GM18498 (cell line): ENCODE results near the gene GALNT18.

Experiments used
- ATAC-seq: cut with Tn5 transposase; IDR thresholded peaks from one replicate; pipeline ENCODE4 v1.9.1; 2021; ENCODE audit warnings: mild to moderate bottlenecking, moderate library complexity; ENCODE audit not compliant: unreplicated experiment

The GALNT18 gene

DNA sequence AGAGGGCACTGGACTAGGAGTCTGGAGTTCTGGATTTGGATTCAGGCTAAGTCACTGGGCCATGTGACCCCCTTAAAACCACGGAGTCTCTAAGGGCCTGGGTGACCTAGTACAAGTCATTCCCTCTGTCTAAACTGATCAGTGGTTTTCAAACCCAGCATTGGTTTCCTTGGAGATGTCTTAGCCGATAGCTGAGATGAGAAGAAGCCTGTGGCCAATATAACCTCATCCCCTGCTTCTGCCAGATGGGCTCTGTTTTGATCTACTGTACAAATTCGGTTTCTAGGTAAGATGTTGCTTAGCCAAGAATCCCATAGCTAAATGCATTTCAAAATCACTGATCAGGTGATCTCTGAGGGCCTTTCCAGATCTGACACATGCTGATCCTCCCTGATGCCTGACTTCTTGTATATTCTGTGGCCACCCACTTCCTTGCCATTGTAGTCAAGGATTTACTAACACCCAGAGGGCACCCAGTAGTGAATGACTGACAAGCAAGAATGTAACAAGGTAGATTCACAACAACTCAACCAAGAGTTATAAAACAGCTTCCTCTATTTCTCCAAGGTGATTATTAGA lies 53.1 kb downstream of the GALNT18 start:
- ATAC-seq: no peak

DNA sequence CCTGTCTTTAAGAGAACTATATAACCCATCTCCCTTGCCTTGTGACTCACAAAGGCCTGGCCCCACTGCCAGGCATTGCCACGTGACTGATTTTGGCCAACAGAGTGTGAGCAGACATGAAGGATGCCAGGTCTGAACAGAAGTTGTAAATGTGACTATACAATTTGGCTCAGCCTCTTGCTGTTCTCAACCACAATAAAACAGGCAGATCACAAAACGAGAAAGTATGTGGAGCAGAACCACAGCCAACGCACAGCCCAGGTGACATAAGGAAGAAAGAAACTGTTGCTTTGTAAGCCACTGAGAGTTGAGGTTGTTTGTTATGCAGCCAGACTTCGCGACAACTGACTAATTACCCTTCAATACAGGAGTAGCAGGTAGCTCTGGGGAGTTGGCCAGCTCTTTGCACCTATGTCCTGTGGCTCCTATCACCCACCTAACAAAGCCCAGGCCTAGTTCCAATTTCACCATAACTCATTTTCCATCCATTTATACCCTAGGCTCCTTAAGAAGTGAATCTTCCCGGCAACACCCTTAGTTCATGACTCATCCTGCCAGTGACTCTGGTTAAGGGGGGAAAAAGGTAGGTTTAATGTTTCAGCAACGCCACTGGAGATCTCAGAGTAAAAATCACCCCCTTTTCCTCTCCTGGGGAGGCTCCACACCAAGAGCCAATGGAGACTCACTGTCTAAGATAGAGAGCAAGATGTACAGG lies 53.7 kb downstream of the GALNT18 start:
- no peak for ATAC-seq

DNA sequence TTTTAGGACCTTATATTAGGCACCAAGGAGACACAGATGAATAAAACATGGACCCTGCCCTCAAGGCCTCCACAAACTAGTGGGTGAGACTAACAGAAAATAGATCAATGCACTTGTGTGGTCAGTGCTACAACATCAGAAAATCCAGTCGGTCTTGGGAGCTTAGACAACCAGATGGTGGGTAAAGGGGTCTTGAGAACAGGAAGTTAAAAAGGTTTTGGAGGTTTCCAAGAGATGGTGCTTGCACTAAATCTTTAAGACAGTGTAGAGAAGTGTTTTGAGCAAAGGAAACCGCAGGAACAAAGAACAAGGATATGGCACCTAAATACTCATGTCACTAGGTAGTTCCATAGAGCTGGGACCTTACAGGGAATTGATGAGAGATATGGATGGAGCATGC lies 56.2 kb downstream of the GALNT18 start:
- ATAC-seq: no peak

GRCh38 chr11:11563200-11563975 lies 58.4 kb downstream of the GALNT18 start:
- no peak for ATAC-seq

GRCh38 chr11:11561991-11562390 lies 59.8 kb downstream of the GALNT18 start:
- no peak for ATAC-seq

DNA sequence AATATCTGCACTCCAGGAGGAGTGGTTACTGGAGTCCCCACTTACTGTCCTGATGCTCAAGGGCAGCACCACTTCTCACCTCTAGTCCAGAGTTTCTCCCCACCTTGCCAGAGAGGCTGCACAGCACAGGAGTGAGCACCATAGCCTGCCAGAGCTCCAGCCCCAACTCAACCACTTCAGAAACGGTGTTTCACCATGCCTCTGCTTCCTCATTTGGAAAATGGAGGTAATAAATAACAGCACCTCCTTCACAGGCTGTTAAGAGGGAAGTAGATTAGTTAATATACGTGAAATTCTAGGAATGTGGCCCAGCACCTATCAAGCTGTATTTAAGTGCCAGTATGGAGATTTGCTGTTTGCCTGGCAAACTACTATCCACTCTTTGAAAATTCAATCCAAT lies 63.0 kb downstream of the GALNT18 start:
- no peak for ATAC-seq

GRCh38 chr11:11558396-11558795 lies 63.4 kb downstream of the GALNT18 start:
- ATAC-seq: no peak

GRCh38 chr11:11555208-11555607 lies 66.6 kb downstream of the GALNT18 start:
- no peak for ATAC-seq

GRCh38 chr11:11553573-11553972 lies 68.2 kb downstream of the GALNT18 start:
- ATAC-seq: no peak

GRCh38 chr11:11552529-11553087 lies 69.2 kb downstream of the GALNT18 start:
- ATAC-seq: no peak

- ATAC-seq: no peak
Measured at GRCh38 chr11:11550534-11550933, 71.3 kb downstream of the GALNT18 start.

- ATAC-seq: no peak
Measured at GRCh38 chr11:11545285-11546275, 76.2 kb downstream of the GALNT18 start.

DNA sequence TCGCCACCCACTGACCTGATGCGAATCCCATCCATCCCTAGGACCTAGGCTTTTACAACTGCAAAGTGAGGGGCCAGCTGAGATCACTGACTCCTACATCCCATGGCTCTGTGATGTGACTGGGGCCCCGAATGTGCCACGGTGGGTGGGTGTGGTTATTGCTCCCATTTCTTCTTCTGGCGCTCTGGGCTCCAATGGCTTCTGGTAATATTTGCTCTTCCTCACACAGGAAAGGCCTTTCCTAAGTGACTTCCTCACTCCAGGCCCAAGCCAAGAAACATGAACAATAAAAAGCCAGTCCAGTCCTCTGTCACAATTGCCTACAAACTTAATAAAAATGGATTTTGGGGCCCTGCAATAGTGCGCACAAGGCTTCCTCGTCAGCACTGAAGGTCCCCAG lies 78.1 kb downstream of the GALNT18 start:
- no peak for ATAC-seq

- no peak for ATAC-seq
Measured at GRCh38 chr11:11540157-11540556, 81.6 kb downstream of the GALNT18 start.

DNA sequence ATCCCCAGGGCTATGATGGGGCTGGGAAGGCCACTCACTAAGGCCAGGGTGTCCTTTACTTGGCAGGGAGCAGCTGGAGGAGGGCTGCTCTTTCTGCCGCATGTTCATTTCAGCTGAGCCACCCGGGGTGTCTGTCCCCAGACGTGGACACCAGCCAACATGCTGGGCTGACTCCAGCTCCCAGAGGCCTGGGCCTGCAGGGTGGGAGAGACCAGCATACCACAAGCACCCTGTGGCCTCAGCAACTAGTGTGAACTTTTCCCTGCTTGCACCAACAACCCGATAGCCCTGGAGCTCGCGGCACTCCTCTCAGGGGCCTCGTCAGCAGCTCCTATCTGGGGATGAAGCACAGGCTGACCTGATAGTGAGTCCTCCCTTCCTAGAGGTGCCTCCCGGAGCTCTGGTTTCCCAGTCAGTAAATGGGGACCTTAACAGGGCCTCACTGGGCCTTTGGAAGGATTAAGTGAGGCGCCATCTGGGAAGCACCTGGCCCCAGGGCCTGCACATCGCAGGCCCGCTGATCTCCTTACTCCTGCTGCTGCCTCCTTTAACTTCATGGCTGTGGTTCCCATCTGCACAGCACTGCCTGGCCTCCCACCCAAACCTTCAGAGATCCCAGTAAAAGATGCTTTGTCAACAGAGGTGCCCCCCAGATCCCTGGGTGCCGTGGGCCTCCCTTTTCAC lies 83.4 kb downstream of the GALNT18 start:
- ATAC-seq: no peak

- no peak for ATAC-seq
Measured at GRCh38 chr11:11537871-11538270, 83.9 kb downstream of the GALNT18 start.

DNA sequence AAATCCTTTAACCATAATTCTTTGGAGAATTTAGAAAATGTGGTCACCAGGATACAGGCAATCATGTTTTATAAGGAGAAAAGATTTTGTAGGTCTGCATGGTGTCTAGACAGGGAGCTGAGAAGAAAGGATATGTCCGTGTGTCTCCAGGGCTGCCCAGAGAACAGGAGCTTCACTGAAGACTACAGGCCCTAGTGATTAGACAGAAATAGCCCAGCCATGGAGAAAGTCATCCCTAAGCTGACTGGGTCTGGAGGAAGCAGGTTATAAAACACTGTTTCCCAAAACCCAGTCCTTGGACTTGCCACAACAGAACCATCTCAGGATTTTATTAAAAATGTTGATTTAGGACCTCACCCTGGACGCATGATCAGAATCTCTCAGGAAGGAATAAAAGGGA lies 84.4 kb downstream of the GALNT18 start:
- no peak for ATAC-seq

- ATAC-seq: no peak
Measured at GRCh38 chr11:11536650-11537049, 85.2 kb downstream of the GALNT18 start.

GRCh38 chr11:11535611-11536010 lies 86.2 kb downstream of the GALNT18 start:
- no peak for ATAC-seq

DNA sequence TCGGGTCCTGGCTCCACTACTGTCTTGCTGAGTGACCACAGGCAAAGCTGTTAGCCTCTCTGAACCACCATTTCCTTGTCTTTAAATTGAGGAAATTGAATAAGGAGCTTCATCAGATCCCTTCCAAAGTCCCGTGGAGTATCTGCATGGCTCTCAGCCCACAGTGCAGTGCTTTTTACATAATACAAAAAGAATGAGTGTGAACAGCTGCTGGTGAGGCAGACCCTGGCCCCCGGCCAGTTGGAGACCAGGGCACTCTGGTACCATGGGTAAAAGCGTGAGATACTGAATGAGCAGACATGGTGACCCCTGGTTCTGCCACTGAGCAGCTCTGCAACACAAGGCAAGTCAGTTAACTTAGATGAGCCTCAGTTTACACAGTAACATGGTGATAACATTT lies 86.8 kb downstream of the GALNT18 start:
- no peak for ATAC-seq
